ENCODE results near the gene RCC2. TPM values are rescaled to one million over a fixed set of nuclear protein-coding genes. Genes with fewer than 3 reads are reported as not detected.

RCC2 gene
- total RNA-seq, 1 donor from 2014 or later: 159 TPM

- no peaks in the 10 kb centered on the region for H3K9me3 Mint-ChIP-seq
- no peak for DNase-seq (ENCODE audit: low spot score in 2 of 2, unreplicated experiment in 2 of 2)
- no peaks in the 10 kb centered on the region for H3K4me1 Mint-ChIP-seq
- peaks cover 3% of the 10 kb centered on the region for H3K27me3 Mint-ChIP-seq (ENCODE audit: low read depth)
- H3K4me3 Mint-ChIP-seq: no peak overlapping the region
- H3K27ac Mint-ChIP-seq: no peak overlapping the region
- no peaks in the 10 kb centered on the region for H3K36me3 Mint-ChIP-seq
- no peak for TF ChIP-seq CTCF (IDR thresholded peaks at IDR 0.05; ENCODE audit: unreplicated experiment)
Observed at GRCh38 chr1:17361687-17362086, 77.8 kb downstream of the RCC2 start.

- H3K27ac Mint-ChIP-seq: no peak overlapping the region
- no peaks in the 10 kb centered on the region for H3K36me3 Mint-ChIP-seq
- no peak for DNase-seq (ENCODE audit: low spot score in 2 of 2, unreplicated experiment in 2 of 2)
- no peak overlapping the region for H3K4me3 Mint-ChIP-seq
- no peaks in the 10 kb centered on the region for H3K9me3 Mint-ChIP-seq
- H3K4me1 Mint-ChIP-seq: no peaks in the 10 kb centered on the region
- no peak for TF ChIP-seq CTCF (IDR thresholded peaks at IDR 0.05; ENCODE audit: unreplicated experiment)
- no peaks in the 10 kb centered on the region for H3K27me3 Mint-ChIP-seq (ENCODE audit: low read depth)
Observed at GRCh38 chr1:17360272-17360956, 79.1 kb downstream of the RCC2 start.

- H3K9me3 Mint-ChIP-seq: no peaks in the 10 kb centered on the region
Observed at GRCh38 chr1:17359808-17360207, 79.7 kb downstream of the RCC2 start.

GRCh38 chr1:17359031-17359430 is 80.4 kb downstream of the RCC2 start:
- Mint-ChIP-seq H3K9me3 (no peaks in the 10 kb centered on the region), H3K27me3 (ENCODE audit: low read depth) (no peaks in the 10 kb centered on the region), H3K4me1 (no peaks in the 10 kb centered on the region), H3K27ac (no peak overlapping the region), H3K36me3 (no peaks in the 10 kb centered on the region), H3K4me3 (no peak overlapping the region)
- no peak for TF ChIP-seq CTCF (IDR thresholded peaks at IDR 0.05; ENCODE audit: unreplicated experiment)
- DNase-seq (ENCODE audit: low spot score in 2 of 2, unreplicated experiment in 2 of 2): no peak

More at GRCh38 chr1:17359808-17360207, 79.7 kb downstream of the RCC2 start:
- Mint-ChIP-seq H3K36me3 (no peaks in the 10 kb centered on the region), H3K27me3 (ENCODE audit: low read depth) (no peaks in the 10 kb centered on the region), H3K4me1 (no peaks in the 10 kb centered on the region), H3K27ac (no peak overlapping the region), H3K4me3 (no peak overlapping the region)
- TF ChIP-seq CTCF (IDR thresholded peaks at IDR 0.05; ENCODE audit: unreplicated experiment): no peak
- DNase-seq (ENCODE audit: low spot score in 2 of 2, unreplicated experiment in 2 of 2): no peak

GRCh38 chr1:17358557-17358956 is 80.9 kb downstream of the RCC2 start:
- no peak for DNase-seq (ENCODE audit: low spot score in 2 of 2, unreplicated experiment in 2 of 2)
- Mint-ChIP-seq H3K27me3 (ENCODE audit: low read depth) (no peaks in the 10 kb centered on the region), H3K36me3 (no peaks in the 10 kb centered on the region), H3K4me3 (no peak overlapping the region), H3K4me1 (no peaks in the 10 kb centered on the region), H3K27ac (no peak overlapping the region), H3K9me3 (no peaks in the 10 kb centered on the region)
- no peak for TF ChIP-seq CTCF (IDR thresholded peaks at IDR 0.05; ENCODE audit: unreplicated experiment)

Other genes with a start within 250 kb of the RCC2 start
- gene PADI1, start 234.5 kb downstream of the RCC2 start, total RNA-seq: 0.09 TPM in 1 of 3 replicates, not detected in the others
- gene PADI3, start 190.6 kb downstream of the RCC2 start, total RNA-seq: 0.07 TPM in 1 of 3 replicates, not detected in the others
- gene PADI4, start 131.5 kb downstream of the RCC2 start, total RNA-seq: not detected in 3 replicates
- gene PADI6, start 67.5 kb downstream of the RCC2 start, total RNA-seq: not detected in 3 replicates
- 31.3 to 33.1 TPM (median 32.6 TPM) in 3 replicates for gene ARHGEF10L, start 100.0 kb upstream of the RCC2 start, total RNA-seq